Breast epithelium (tissue), 4 donors: ENCODE results near the gene C20orf141. TPM values are rescaled to one million over a fixed set of nuclear protein-coding genes. Genes with fewer than 3 reads are reported as not detected.

Experiments
- DNase-seq, 2 donors: peaks; one replicate each; pipeline ENCODE4 v3.0.0-alpha.2; 2019; ENCODE audit warnings: low spot score in 2 of 2
- H3K27ac ChIP-seq, 2 donors: fragments of 200-600 bp; sonication (generic) in 1 of 2; one replicate each; pipeline ENCODE4 v1.5.1; 2016 to 2019; ENCODE audit warnings: mild to moderate bottlenecking in 1 of 2
- H3K27me3 ChIP-seq, 2 donors: fragments of 200-600 bp; sonication (generic) in 1 of 2; one replicate each; pipeline versions ENCODE4 v1.5.1 to v1.6.0; 2017 to 2019; ENCODE audit warnings: control low read depth in 1 of 2, mild to moderate bottlenecking in 1 of 2
- H3K36me3 ChIP-seq: fragments of 200-600 bp; one replicate; pipeline ENCODE4 v1.5.1; 2019
- H3K4me1 ChIP-seq, 2 donors: fragments of 200-600 bp; sonication (generic); one replicate each; pipeline ENCODE4 v1.5.1; 2016 to 2019; ENCODE audit warnings: control low read depth in 1 of 2
- H3K4me3 ChIP-seq, 3 donors: fragments of 200-600 bp; sonication (generic); 1 replicate in 2 of 3; 2 replicates in 1 of 3; pipeline ENCODE4 v1.5.1; 2016 to 2019; ENCODE audit warnings: mild to moderate bottlenecking in 3 of 3, moderate library complexity in 2 of 3
- H3K9me3 ChIP-seq, 2 donors: fragments of 200-600 bp; sonication (generic) in 1 of 2; one replicate each; pipeline ENCODE4 v1.5.1; 2016 to 2019; ENCODE audit warnings: control low read depth in 1 of 2
- CTCF ChIP-seq, 3 donors: fragments of 450-650 bp; IDR thresholded peaks; one replicate each; pipeline ENCODE4 v1.5.1; 2016 to 2017; ENCODE audit warnings: antibody characterized with exemption in 3 of 3, mild to moderate bottlenecking in 3 of 3, moderate library complexity in 3 of 3
- POLR2A ChIP-seq: fragments of 450-650 bp; IDR thresholded peaks from one replicate; pipeline ENCODE4 v1.6.1; 2016; ENCODE audit warnings: antibody characterized with exemption, mild to moderate bottlenecking, moderate library complexity
- POLR2AphosphoS5 ChIP-seq, 3 donors: sonication (generic); formaldehyde crosslinking; IDR thresholded peaks; one replicate each; pipeline ENCODE4 v1.6.1; 2017; ENCODE audit warnings: antibody characterized with exemption in 3 of 3
- intact Hi-C: fragments of 100-400 bp; cut with DNase I; formaldehyde crosslinking; loops from one replicate; pipeline ENCODE4 v1.15.1; 2023; ENCODE audit warnings: low total_unique reads
- total RNA-seq, 3 donors: library from RNA; depleted of rRNA; stranded (reverse); fragments of >200 nt; gene quantifications; one replicate each; pipeline ENCODE4 v1.1.0, GENCODE V29; 2016

C20orf141 gene
- total RNA-seq, 3 donors from 2014 or later, result not detected

GRCh38 chr20:2835331-2835796 lies 20.6 kb downstream of the C20orf141 start:
- H3K9me3 ChIP-seq, result no peaks in the 10 kb centered on the region
- no peaks in the 10 kb centered on the region for H3K27me3 ChIP-seq
- DNase-seq, result no peak
- H3K36me3 ChIP-seq, result no peaks in the 10 kb centered on the region
- intact Hi-C loops, result no loop called here
- H3K4me3 ChIP-seq, result no peak overlapping the region
- peaks cover 0 to 4% of the 10 kb centered on the region in 2 donors for H3K4me1 ChIP-seq
- no peak for TF ChIP-seq POLR2AphosphoS5 (IDR thresholded peaks at IDR 0.05)
- no peak for TF ChIP-seq CTCF (IDR thresholded peaks at IDR 0.05)
- no peak for TF ChIP-seq POLR2A
- H3K27ac ChIP-seq, result no peak overlapping the region

- H3K4me3 ChIP-seq, result no peak overlapping the region
- no peaks in the 10 kb centered on the region for H3K9me3 ChIP-seq
- no peaks in the 10 kb centered on the region for H3K36me3 ChIP-seq
- no peaks in the 10 kb centered on the region for H3K27me3 ChIP-seq
- peaks cover 0 to 4% of the 10 kb centered on the region in 2 donors for H3K4me1 ChIP-seq
- intact Hi-C loops, result no loop called here
- TF ChIP-seq CTCF (IDR thresholded peaks at IDR 0.05), result no peak
- no peak for TF ChIP-seq POLR2AphosphoS5 (IDR thresholded peaks at IDR 0.05)
- TF ChIP-seq POLR2A, result no peak
- no peak for DNase-seq
- H3K27ac ChIP-seq, result no peak overlapping the region
Measured at GRCh38 chr20:2836035-2836434, 21.2 kb downstream of the C20orf141 start.

GRCh38 chr20:2837221-2837960 lies 22.6 kb downstream of the C20orf141 start:
- TF ChIP-seq CTCF (IDR thresholded peaks at IDR 0.05), result no peak
- TF ChIP-seq POLR2A, result no peak
- no peak for TF ChIP-seq POLR2AphosphoS5 (IDR thresholded peaks at IDR 0.05)
- Histone ChIP-seq H3K4me1 (peaks cover 0 to 4% of the 10 kb centered on the region in 2 donors), H3K27me3 (no peaks in the 10 kb centered on the region), H3K9me3 (no peaks in the 10 kb centered on the region), H3K27ac (no peak overlapping the region), H3K4me3 (no peak overlapping the region), H3K36me3 (no peaks in the 10 kb centered on the region)
- intact Hi-C loops, result no loop called here
- DNase-seq, result no peak

GRCh38 chr20:2838170-2838797 lies 23.5 kb downstream of the C20orf141 start:
- TF ChIP-seq POLR2AphosphoS5 (IDR thresholded peaks at IDR 0.05), result no peak
- no peak for TF ChIP-seq POLR2A
- no peak for DNase-seq
- H3K36me3 ChIP-seq, result no peaks in the 10 kb centered on the region
- H3K27ac ChIP-seq, result no peak overlapping the region
- no peaks in the 10 kb centered on the region for H3K9me3 ChIP-seq
- no peaks in the 10 kb centered on the region for H3K27me3 ChIP-seq
- intact Hi-C loops, result no loop called here
- H3K4me3 ChIP-seq, result no peak overlapping the region
- peaks cover 0 to 4% of the 10 kb centered on the region in 2 donors for H3K4me1 ChIP-seq

GRCh38 chr20:2838847-2839671 lies 24.3 kb downstream of the C20orf141 start:
- Histone ChIP-seq H3K36me3 (no peaks in the 10 kb centered on the region), H3K27me3 (no peaks in the 10 kb centered on the region), H3K4me1 (peaks cover 0 to 4% of the 10 kb centered on the region in 2 donors), H3K4me3 (peak overlapping the region in 1 of 3 donors; percentile 89), H3K9me3 (no peaks in the 10 kb centered on the region), H3K27ac (no peak overlapping the region)
- TF ChIP-seq CTCF (IDR thresholded peaks at IDR 0.05) (no peak), POLR2AphosphoS5 (IDR thresholded peaks at IDR 0.05) (no peak), POLR2A (no peak)
- intact Hi-C loops, result no loop called here
- no peak for DNase-seq
